Astrocyte of the cerebellum (primary cell): ENCODE measurements around the gene PCDHGB6.
A peak's percentile ranks its signal among the peaks of the same experiment; 100 is the strongest.
"Not testable (repeated sequence)": the region's sequence is repeated elsewhere in the genome, so short reads cannot be mapped to it uniquely, and the experiment has no call there.

Experiments used
- DNase-seq: peaks from one replicate; pipeline ENCODE4 v3.0.0-alpha.2; 2011; ENCODE audit warnings: low read depth
- H3K4me3 ChIP-seq: 2 replicates; pipeline ENCODE4 v1.5.1; 2011; ENCODE audit warnings: mild to moderate bottlenecking, low read depth, low read length, moderate library complexity
- in situ Hi-C: cut with HindIII; loops from 2 replicates; pipeline ENCODE4 v1.10.0; 2017; ENCODE audit warnings: low sequenced_read_pairs
- TF ChIP-seq, protein P1 (sequence below): IDR thresholded peaks from 2 replicates; pipeline ENCODE4 v1.5.1; 2012; ENCODE audit warnings: low read length, low read depth, moderate library complexity, mild to moderate bottlenecking; ENCODE audit errors: missing control alignments

PCDHGB6 gene

DNA sequence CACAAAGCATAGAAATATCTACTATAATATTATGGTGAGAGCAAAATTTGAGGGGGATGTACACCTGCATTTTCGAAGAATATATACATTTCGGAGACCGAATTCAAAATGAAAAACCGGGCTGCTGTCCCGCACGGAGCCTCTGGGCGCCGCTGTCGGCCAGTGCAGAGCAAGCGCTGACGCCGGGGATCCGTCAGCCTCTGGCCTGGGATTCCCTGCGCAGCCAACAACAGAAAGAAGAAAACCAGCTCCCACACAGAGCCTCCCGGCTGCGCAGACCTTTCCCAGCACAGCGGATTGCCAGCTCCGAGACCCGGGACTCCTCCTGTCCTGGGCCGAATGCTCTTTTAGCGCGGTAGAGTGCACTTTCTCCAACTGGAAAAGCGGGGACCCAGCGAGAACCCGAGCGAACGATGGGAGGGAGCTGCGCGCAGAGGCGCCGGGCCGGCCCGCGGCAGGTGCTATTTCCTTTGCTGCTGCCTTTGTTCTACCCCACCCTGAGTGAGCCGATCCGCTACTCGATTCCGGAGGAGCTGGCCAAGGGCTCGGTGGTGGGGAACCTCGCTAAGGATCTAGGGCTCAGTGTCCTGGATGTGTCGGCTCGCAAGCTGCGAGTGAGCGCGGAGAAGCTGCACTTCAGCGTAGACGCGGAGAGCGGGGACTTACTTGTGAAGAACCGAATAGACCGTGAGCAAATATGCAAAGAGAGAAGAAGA lies at the start of gene PCDHGB6:
Gene PCDHGB6 (plus strand): TSS at position 232 of the 716 bp plus-strand sequence. CDS start 182 bp downstream, at position 414.
- in situ Hi-C loops, DNase-seq: not testable (repeated sequence)
- TF ChIP-seq, protein P1, sequence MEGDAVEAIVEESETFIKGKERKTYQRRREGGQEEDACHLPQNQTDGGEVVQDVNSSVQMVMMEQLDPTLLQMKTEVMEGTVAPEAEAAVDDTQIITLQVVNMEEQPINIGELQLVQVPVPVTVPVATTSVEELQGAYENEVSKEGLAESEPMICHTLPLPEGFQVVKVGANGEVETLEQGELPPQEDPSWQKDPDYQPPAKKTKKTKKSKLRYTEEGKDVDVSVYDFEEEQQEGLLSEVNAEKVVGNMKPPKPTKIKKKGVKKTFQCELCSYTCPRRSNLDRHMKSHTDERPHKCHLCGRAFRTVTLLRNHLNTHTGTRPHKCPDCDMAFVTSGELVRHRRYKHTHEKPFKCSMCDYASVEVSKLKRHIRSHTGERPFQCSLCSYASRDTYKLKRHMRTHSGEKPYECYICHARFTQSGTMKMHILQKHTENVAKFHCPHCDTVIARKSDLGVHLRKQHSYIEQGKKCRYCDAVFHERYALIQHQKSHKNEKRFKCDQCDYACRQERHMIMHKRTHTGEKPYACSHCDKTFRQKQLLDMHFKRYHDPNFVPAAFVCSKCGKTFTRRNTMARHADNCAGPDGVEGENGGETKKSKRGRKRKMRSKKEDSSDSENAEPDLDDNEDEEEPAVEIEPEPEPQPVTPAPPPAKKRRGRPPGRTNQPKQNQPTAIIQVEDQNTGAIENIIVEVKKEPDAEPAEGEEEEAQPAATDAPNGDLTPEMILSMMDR, result peak; percentile 42
- peak within 1 kb of the TSS; percentile 26 for H3K4me3 ChIP-seq

DNA sequence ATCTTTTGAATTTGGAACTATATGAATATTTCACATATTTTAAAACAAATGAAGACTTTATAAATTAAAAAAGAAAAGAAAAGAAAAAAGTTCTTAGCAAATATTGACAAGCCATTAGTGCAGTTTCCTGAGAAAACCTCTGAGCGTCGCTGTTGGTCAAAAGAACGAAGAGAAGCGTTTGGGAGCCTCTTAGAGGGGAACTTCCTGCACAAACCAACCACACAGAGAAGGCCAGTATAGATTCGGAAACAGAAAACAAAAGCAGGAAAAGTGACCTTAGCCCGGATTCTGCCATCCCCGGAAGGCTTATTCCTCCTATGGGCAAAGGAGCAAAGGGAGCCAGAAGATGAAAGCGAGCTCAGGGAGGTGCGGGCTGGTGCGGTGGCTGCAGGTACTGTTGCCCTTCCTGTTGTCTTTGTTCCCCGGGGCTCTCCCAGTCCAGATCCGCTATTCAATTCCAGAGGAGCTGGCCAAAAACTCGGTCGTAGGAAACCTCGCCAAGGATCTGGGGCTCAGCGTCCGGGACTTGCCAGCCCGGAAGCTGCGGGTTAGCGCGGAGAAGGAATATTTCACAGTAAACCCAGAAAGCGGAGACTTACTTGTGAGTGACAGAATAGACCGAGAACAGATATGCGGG lies 47.9 kb upstream of the PCDHGB6 start, which contains the start of gene PCDHGB2:
Gene PCDHGB2 (plus strand): TSS at position 205 of the 637 bp plus-strand sequence. CDS start 142 bp downstream, at position 347.
- in situ Hi-C loops, result no loop called here
- no peak for DNase-seq
- peak within 1 kb of the TSS; percentile 22 for H3K4me3 ChIP-seq
- TF ChIP-seq, protein P1, result peak; percentile 37

DNA sequence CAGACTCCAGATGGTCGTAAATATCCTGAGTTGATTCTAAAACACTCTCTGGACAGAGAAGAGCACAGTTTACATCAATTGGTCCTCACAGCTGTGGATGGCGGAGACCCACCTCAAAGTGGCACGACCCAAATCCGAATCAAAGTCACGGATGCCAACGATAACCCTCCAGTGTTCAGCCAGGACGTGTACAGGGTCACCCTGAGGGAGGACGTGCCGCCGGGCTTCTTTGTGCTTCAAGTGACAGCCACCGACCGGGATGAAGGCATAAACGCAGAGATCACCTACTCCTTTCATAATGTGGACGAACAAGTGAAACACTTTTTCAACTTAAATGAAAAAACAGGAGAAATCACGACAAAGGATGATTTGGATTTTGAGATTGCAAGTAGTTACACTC lies 47.1 kb upstream of the PCDHGB6 start:
- in situ Hi-C loops, result no loop called here
- no peak for DNase-seq
- no peak overlapping the region for H3K4me3 ChIP-seq
- TF ChIP-seq, protein P1, result no peak

DNA sequence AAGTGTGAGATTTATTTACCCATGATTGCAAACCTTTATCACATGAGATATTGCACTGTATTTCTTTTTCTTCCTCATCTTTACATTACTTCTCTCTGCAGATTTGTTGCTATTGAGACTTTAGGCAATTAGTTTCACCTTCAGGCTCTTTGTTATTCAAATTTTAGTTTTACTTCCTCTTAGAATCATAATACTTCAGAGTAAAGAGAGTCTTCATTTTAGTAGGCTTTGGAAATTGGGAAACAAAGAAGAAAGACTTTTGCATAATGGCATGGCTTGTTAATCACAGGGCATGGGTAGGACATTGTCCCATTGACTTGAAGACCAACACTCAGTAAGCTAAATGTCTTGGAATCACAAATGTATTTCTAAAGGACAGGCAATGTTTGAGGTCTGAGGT lies 45.1 kb upstream of the PCDHGB6 start:
- DNase-seq, result no peak
- no peak overlapping the region for H3K4me3 ChIP-seq
- in situ Hi-C loops, result no loop called here
- TF ChIP-seq, protein P1, result no peak

DNA sequence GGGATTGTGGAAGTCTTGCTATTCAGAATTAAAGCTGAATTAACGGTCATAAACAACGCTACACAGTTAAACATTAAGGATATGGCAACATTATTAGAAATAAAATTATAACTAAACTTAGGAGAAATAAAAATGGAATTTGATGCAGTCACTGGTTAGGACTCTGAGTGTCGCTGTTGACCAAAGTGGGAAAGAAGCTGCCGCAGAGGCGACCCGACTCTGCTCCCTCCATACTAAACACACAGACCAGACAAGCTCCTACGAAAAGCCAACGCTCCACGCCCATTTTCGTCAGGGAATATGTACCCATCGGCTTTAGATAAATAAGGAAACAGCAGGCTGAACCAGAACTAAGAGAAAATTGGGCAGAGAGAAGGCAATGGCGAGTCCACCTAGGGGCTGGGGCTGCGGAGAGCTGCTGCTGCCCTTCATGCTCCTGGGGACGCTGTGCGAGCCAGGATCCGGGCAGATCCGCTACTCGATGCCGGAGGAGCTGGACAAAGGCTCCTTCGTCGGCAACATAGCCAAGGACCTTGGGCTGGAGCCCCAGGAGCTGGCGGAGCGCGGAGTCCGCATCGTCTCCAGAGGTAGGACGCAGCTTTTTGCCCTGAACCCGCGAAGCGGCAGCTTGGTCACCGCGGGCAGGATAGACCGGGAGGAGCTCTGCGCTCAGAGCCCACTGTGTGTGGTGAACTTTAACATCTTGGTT lies 43.7 kb upstream of the PCDHGB6 start, which contains the start of gene PCDHGA5:
Gene PCDHGA5 (plus strand): TSS at position 211 of the 709 bp plus-strand sequence. CDS start 169 bp downstream, at position 380.
- no peak for DNase-seq
- in situ Hi-C loops, result no loop called here
- TF ChIP-seq, protein P1, result peak; percentile 12
- H3K4me3 ChIP-seq, result peak within 1 kb of the TSS; percentile 20
